Activated CD4-positive, CD25-positive, alpha-beta regulatory T cell treated with anti-CD3 and anti-CD28 coated beads, Interleukin-2, amount 50 U/mL, for 24 hours (primary cell): ENCODE results near the gene MARK2.

Source experiments
- ATAC-seq, 2 donors: fragments of 150-1000 bp; cut with Tn5 transposase; one replicate each; pipeline ENCODE4 v1.10.0; 2021; ENCODE audit warnings: mild to moderate bottlenecking in 1 of 2, moderate library complexity in 1 of 2

MARK2 gene

DNA sequence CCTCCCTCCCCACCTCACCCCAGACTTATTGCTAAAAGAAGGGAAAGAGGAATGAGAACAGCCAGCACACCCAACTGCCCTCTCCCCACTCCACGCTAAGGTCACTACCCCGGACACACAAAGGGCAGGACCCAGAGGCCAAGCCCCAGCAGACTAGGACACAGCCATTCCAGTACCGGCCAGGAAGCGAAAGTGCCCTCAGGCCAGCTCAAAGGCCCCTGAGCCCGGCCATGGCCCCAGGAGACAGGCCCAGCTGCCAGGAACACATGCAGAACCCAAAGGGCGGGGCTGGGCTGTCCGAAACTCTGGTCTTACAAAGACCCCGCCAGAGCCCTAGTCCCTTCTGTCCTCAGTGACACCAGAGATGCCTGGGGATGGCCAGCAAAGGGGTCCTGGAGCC is 72.5 kb downstream of the MARK2 start:
- ATAC-seq = no peak

DNA sequence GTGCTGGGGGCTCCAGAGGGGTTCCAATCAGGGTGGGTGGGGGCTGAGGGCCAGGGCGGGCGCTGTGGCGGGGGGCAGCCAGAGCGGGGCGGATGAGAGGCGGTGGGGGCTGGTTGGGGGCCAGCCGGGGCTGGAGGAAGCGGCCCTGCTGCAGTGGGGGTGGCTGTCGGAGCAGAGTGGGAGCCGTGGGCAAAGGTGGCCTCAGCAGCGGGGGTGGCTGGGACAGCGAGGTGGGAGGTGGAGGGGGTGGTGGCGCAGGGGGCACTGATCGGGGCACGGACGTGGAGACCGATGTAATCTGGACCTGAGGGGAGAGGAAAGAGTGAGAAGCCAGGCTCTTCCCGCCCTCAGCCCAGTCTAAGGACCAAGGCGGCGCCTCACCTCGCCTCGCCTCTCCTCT is 73.0 kb downstream of the MARK2 start:
- no peak for ATAC-seq

DNA sequence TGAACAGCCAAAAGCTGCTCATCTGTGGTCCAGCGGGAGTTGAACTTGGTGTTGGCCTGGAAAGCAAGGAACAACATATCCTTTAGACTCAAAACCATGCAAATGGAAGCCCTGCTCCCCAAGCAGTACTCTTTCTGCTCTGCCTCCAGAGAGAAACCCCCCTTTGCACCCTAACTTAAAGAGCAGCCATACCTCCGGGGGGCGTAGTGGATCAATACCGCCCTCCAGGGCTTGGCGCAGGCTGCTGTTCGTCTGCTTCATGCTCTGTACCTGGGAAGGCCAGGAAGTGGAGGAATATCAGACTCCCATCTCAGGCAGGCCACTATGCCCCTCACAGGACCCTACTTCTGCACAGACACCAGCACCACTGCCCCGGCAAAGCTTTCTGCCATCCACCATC is 73.8 kb downstream of the MARK2 start:
- no peak for ATAC-seq

DNA sequence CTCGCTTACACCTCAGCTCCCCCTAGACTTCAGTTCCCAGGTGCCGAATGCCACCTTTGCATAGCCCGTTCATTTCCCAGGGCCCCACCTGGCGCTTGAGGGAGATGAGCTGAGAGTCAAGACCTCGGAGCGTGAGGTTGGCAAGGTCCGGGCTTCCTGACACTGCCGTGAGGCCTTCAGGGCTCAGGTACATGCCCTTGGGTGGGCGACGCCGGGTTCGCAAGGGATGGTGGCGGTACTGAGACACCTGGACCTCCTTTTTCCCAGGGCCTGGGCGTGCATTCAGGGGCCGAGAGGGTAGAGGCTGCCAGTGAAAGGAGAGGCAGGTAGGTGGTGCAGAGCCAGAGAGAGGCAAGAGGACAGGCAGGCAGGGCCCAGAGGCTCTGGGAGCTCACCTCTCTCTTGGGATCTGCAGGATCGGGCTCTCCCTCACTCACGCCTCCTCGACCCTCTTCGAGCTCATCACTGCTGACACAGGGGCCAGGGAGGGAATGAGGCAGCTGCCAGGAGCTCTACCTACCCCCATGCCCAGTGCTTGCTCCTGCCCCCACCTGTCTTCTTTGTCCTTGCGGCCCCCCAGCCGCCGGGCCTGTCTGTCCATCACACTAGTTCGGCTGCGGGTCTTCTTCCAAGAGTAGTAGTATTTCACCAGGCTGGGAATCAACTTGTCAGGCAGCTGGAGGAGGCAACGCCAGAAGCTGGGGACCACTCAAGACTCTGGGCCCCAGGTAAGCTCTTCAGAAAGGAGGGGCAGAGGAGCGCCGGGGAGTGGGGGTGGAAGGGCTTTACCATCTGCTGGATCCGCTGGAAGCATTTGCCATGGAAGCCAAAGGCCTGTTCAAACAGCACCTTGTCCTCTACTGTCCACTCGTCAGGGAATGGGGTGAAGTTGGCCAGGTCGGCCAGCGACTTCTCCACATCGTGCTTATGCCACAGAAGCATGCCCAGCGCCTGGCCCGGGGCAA is 75.2 kb downstream of the MARK2 start:
- ATAC-seq = no peak

DNA sequence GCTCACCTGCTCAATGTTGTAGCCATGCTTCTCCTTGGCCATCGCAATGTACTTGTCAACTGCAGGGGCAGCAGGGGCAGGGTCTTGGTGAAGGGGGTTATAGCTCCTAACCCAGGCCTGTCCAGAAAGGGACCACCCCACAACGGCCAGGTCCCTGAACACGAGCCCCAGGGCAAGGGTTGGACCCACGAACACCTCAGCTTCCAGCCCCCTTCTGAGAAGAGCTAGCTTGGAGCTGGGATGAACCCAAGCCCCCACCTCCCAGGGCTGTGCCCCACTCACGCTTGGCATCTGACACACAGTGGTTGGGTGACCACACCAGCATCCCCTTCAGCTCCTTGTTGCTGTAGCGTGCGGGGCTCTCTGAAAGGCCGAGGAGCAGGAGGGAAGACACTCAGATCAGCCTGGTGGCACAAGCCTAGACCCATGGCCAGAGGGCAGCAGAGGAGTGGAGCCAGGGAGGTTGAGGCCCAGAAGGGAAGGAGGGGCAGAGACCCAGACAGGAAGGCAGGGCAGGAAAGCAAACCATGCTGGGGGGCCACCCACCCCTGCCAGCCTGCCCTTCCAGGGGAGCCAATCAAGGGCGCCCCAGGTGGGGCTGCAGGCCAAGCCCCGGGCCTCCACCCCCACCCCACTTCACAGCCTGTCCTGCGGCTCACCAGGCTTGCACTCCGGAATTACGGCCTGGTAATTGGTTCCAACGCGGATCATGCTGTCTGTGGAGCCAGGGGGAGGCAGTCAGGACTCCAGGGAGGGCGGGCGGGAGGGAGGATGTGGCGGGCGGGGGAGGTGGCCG is 76.2 kb downstream of the MARK2 start:
- no peak for ATAC-seq

DNA sequence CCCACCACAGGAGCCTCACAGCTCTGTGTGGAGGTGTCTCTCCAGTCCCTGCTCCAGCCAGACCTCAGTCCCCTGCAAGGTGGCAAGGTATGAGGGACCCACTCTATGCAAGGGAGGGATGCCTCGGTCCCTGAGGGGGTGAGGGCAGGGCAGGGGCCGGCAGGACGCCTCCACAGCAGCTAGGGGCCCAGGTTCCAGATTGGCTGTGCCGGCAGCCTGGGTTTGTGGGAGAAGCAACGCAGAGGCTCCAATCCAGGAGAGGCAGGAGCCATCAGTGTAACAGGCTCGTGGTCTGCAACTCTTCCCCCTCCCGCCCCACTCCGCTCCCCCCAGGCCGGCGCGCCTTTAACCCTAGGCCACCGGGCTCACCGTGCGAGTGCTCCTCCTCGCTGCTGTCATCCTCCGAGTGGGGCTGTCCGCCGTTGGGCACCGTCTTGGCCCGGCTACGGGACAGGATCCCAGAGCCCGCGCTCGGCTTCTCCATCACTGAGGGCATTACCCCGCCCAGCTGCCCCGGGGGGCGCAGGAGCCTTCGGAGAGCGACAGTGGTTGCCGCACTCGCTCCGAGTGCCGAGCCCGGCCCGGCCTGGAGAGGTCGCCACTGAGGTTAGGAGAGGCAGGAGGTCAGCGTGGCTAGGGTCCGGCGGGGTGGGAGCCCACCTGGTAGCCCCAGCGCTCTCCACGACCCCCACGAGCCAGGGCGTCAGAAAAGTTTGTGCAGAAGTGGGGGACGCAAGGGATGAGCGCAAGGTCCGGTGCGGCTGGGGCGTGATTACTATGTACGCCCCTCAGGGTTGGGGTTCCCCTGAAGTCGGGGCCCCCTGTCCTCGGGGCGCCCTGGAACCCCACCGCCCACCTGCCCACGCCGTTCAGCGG is 77.3 kb downstream of the MARK2 start:
- peak; percentile 15 to 31 for ATAC-seq

DNA sequence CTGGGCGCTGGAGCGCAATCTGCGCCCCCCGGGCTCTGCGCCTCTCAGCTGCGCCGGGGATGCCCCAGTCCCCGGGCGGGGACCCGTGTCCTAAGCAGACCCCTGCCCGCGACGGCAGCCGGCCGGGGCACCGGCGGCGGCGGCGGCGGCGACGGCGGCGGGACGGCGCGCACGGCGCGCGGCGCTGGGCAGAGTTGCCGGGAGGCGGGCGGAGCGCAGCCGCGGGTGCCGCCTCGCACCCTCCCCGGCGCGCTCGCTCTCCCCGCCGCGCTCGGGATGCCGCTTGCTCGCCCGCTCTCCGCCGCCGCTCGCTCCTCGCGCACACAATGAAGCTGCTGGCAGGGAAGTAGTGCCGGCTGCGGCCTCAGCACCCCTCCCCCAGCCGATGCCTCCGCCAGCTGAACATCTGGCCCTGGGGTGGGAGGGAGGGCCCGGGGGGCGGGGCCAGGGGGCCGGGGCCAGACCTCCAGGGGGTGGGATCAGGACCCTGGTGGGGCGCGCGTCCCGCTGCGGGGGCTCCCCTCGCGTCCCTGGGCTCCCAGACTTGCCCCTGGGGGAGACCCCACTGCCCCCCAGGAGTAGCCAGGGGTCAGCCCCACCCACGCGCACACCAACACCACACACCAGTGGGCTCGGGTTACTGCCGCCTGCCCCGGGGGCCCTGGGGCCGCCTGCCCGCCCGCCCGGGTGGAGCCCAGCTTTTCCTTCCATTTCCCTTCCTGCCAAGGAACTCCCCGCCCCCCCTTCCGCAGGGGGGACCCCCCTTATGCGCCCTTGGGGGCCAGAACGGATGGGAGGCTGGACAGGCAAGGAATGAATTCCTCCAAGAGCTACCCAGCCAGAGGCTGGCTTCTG is 78.2 kb downstream of the MARK2 start, which contains the start of gene RCOR2:
RCOR2 (minus strand) TSS at position 328 of the 855 bp plus-strand sequence. CDS start 708 bp downstream, outside the sequence.
- ATAC-seq = peak; percentile 56 to 65

DNA sequence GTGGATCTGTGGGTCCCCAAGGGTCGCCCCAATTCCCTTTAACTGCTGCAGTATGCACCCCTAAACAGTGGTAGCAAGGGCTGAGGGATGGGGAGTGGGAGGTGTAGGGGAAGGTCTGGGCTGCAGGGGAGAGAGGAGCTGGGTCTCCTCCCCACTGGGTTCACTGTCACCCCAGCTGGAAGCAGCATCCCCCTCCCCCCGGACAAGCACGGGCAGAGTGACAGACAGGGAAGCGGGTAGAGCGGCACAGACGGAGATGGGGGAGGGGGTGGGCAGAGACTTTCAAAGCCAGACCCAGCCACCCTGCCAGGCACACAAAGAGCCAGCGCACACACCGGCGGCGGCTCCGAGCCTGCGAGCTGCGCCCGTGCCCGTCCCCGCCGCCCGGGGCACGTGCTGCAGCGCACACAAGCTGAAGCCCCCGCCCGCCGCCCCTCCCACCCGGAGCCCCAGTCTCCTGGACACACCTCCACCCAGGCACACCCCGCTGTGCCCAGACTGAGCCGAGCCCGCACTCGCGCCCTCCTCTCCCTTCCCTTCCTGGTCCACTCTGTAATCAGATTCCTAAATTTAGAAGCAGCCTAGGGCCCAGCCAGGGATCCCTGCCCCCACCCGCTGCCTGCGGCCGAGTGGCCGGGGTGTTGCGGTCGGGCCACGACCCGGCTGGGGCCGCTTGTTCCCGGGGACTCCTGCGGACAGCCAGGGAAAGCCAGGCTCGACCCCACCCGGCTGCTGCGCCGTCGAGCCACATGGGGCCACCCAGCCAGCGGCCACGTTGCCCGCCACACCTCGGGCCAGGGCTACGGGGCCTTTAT is 79.0 kb downstream of the MARK2 start:
- no peak for ATAC-seq

DNA sequence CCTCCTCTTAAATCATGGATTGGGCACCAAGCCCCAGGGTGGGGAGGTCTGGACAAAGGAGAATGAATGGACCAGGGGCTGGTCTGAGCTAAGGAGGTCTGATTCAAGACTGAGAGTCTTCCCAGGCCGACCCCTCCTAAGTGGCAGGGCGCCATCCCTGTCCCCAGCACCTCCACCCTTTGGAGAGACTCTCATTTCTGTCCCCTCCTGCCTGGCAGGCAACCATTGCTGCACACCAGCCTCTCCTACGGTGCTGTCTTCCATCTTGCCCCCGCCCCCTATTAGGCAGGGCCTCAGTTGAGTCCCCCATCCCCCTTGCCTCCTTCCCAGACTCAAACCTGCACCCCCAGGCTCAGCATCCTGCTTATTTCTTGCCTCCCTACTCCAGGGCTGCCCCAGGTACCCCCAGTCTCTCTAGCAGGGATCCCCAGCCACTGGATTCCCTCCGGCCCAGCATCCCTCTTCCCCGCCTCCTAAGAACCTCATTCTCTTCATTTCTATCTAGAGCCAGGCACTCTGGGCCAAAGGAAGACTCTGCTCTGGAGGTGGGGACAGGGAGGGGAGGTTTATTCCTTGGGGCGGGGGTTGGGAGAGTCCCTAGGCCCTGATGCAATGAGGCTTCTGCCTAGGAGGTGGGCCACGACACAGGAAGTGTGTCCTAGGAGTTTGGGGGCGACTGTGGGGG is 79.7 kb downstream of the MARK2 start:
- ATAC-seq = no peak

DNA sequence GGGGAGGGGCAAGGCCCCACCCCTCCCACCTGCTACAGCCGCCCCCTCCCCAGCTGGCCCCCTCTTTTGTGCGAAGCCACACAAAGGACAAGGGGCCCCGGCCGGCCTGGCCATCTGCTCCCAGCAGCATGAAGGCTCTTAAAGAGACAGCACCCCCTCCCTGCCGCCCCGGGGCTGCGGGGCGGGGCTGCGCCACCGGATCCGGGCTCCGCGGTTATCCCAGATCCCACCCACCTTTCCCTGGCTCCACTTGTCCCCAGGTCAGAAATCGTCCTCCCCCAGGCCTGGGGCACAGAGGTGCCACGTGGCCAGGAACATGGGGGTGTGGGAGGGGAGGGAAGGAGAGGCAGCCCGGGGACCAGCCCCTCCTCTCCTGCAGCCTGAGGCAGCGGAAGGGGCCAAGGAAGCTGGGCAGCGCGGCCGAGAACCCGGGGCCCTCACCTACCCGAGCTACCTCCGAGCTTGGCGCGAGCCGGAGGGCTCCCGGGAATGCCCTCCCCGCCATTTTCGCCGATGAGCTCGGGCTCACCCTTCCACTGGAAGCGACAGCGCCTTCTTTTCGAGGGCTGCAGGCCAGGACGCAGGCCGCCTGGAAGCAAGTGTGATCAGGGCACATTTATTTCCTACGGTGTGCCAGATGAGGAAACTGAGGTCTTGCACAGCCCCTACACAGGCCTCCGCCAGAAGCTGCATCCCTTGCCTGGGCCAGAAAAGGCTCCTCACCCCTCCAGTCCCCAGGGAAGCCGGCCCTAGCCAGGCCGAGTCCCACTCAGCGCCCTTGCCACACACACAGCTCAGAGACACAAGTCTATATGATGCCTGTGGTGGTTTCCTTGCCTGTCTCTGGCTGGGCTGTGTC is 80.6 kb downstream of the MARK2 start:
- no peak for ATAC-seq

DNA sequence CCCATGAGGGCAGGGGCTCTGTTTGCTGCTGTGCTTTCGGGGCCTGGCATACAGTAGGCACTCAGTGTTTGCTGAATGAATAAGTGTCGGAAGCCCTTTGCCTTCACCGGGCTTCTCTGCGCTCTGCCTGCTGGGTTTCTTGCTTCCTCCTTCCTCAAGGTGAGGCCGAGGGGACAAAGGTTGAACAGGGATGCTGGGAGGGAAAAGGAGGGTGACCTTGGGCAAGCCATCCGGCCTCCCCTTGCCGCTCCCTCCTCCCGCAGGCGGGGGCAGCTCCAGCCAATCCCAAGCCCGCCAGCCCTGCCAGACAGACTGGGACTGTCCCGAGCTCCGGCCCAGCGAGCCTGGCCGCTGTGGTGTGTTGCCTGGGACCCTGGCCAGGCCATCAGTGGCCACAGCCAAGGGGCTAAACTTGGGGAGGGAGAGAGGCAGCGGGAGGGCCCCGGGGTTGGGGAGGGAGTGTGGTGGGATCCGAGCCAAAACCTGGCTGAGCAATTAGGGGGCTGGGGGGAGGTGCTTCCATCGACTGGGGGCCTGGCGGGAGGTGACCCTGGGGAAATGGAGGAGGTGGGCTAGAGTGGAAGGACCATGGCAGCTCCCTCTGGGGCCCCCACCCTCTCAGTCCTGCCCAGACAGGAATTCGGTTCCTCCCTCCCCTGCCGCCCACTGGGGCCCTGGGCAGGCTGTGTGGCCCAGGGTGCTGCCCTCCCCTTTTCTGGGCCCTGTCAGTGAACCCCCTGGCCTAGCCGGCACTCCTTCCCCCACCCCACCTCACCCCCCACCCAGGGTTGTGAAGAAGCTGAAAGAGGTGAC is 81.4 kb downstream of the MARK2 start:
- ATAC-seq = no peak

DNA sequence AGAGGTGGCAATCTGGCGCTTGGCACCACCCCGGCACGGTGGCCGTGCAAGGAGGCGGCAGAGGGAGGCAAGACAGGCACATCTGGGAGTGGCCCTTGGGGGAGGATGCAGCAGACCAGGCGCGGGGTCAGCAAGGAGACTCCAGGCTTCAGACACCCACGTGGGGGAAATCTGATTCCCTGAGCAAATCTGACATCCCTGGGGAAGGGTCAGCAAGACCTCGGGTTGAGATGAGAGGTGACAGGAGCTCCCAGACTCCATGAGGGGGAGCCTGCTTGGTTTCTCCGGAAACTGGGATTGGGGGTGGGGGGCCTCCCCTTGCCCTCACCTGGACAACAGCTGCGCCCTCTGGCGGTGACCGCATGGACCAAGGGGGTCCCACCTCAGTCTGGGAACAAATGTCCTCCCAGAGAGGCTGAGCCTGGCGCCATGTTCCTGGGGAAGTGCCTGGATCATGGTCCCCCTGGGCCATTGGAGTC is 82.1 kb downstream of the MARK2 start:
- no peak for ATAC-seq

DNA sequence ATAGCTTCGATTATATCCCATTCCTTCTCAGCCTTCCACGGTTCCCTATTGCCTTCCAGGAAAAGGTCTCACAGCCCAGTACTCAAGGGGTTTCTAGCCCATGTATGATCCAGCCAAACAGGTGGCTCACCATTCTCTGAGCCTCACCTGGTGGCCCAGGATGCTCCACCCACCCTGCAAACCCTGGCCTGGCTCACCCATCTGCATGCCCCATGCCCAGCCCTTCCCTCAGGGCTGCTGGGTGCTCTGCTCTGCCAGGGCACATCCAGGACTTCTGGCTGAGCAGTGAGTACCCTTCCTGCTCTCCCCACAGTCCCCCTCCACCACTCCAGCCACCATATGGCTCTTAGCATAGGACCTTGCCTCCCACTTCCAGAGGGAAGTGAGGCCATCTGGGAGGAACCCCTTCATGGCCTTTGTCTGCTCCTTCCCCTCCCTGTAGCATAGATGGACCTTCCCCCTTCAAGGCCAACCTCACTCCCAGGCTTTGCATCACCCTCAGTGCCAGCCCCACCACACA is 83.8 kb downstream of the MARK2 start:
- no peak for ATAC-seq

DNA sequence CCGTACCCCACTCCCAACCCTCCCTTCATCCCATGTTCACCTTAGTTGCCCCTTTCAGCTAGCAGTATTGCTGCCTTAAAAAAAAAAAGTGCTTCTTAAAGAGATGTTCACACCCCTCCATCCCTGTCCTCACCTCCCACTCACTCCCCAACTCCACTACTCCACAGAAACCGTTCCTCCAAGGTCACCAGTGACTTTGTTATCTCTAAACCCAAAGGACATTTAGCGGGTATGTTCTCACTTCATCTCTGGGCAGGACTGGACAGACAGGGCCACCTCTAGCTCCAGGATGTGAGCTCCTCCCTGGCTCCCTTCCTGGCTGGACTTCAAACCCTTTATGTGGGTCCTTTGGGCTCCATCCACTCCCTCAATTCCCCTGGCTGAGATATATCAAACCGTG is 84.4 kb downstream of the MARK2 start:
- ATAC-seq = no peak

DNA sequence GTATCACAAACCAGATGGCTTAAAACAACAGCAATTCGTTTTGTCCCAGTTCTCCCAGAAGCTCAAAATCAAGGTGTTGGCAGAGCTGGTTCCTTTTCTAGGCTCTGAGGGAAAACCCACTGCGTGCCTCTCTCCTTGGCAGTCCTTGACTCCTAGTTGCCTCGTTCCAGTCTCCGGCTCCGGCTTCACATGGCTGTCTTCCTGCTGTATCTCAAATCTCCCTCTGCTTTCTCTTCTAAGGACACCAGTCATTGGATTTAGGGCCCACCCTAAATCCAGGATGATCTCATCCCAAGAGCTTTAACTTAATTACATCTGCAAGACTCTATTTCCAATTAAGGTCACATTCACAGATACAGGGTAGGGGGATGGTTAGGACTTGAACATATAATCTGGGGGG is 90.7 kb downstream of the MARK2 start:
- no peak for ATAC-seq

DNA sequence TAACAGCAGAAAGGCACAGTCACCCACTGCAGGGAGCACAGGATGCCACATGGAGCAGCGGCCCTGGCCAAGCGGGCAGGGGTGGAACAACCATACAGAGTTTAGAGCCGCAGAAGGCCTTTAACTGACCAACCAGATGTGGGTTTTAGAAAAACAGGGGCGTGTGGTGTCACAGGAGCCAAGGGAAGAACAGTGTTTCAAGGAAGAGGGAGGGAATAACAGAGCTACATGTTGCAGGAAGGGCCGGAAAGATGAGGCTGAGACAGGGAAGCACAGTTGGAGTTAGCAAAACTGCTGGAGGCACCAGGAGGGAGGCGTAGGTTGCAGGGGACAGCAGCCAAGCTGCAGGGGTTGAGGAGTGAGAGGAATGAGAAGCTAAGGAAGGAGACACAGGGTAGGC is 92.1 kb downstream of the MARK2 start:
- no peak for ATAC-seq

DNA sequence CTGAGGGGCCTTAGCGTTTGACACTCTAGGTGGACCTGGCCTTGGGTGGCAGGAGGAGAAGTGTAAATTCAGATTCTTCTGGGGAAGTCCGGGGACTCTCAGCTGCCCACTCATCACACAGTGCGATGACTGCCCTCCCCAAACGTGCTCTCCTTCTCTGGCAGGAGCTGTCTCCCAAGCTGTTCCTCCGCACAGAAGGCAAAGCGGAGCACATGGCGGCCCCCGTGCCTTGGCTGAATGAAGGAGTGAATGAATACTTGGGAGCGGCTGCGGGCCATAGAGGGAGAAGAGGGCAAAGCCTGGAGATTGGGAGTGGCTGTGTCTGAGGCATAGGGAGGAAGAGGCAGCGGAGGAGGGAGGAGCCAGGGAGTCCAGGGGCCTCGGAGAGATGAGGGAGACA is 93.0 kb downstream of the MARK2 start:
- no peak for ATAC-seq

DNA sequence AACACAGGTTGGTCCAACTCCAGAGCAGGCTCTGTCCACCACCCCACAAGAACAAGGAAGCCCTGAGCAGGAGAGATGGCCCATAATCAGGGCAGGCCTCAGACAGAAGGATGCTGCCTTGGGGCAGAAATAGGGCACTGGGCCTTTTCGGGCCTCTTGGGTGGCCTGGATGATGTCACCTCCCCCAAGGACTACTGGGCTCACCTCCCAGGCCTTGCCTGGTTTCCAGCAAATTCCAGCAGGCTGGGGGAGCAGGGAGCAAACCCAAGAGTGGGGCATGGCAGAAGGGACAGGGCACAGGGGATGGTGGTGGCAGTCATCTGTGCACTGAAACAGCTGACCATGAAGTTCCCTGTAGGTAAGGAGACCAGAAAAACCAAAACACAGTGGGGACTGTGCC is 94.5 kb downstream of the MARK2 start:
- no peak for ATAC-seq
